Fibroblast of mammary gland (primary cell): Measurements from ENCODE around the gene CYB561.
A peak's percentile ranks its signal among the peaks of the same experiment; 100 is the strongest.

Experiments used
- DNase-seq: peaks from one replicate; pipeline ENCODE4 v3.0.0-alpha.2; 2010; ENCODE audit warnings: low read depth
- H3K4me3 ChIP-seq: 2 replicates; pipeline ENCODE4 v1.5.1; 2011; ENCODE audit warnings: low read depth, mild to moderate bottlenecking, low read length, moderate library complexity; ENCODE audit not compliant: control insufficient read depth
- TF ChIP-seq, protein P1 (sequence below): conservative IDR thresholded peaks from 2 replicates; pipeline ENCODE4 v1.5.1; 2011; ENCODE audit warnings: low read depth, low read length, inconsistent platforms; ENCODE audit not compliant: control insufficient read depth, insufficient read depth

Gene CYB561

DNA sequence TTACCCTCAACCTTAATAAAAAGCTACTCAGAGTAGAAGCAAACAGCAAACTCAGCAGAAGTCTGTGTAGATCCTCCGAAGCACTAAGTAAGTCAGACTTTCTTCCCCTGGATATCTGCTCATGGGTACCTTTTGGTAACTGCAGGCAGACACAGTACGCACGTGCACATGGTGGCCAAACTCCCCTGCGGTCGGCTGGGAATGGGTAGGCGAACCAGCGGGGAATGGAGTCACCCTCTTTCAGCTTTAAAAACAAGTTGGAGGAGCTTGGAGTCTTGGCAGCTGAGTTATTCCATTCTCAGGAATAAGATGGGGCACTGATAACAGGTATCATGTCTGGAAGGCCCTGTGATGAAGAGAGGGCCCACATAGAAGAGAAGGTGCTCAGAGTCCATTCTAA is 16.3 kb downstream of the CYB561 start:
- TF ChIP-seq, protein P1, sequence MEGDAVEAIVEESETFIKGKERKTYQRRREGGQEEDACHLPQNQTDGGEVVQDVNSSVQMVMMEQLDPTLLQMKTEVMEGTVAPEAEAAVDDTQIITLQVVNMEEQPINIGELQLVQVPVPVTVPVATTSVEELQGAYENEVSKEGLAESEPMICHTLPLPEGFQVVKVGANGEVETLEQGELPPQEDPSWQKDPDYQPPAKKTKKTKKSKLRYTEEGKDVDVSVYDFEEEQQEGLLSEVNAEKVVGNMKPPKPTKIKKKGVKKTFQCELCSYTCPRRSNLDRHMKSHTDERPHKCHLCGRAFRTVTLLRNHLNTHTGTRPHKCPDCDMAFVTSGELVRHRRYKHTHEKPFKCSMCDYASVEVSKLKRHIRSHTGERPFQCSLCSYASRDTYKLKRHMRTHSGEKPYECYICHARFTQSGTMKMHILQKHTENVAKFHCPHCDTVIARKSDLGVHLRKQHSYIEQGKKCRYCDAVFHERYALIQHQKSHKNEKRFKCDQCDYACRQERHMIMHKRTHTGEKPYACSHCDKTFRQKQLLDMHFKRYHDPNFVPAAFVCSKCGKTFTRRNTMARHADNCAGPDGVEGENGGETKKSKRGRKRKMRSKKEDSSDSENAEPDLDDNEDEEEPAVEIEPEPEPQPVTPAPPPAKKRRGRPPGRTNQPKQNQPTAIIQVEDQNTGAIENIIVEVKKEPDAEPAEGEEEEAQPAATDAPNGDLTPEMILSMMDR, result no peak
- no peak for DNase-seq
- no peak overlapping the region for H3K4me3 ChIP-seq

DNA sequence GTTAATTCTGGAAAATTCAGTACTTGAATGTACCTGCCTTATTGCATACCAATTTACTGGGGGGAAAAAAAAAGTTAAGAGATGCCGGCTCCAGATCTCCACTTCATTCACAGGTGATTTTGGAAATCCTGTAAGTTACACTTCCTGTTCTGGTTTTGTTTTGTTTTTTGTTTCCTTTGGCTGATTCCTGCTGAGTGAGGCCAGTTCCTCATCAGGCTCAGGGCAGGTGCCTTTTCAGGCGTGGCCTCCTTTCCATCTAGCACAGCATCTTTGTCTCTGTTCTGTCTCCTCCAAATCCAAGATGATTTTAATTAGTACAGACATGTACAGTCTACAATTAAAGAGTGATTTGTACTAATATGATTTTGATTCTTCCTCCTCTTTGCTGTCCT is 19.2 kb downstream of the CYB561 start:
- no peak overlapping the region for H3K4me3 ChIP-seq
- DNase-seq, result no peak
- TF ChIP-seq, protein P1, result no peak

DNA sequence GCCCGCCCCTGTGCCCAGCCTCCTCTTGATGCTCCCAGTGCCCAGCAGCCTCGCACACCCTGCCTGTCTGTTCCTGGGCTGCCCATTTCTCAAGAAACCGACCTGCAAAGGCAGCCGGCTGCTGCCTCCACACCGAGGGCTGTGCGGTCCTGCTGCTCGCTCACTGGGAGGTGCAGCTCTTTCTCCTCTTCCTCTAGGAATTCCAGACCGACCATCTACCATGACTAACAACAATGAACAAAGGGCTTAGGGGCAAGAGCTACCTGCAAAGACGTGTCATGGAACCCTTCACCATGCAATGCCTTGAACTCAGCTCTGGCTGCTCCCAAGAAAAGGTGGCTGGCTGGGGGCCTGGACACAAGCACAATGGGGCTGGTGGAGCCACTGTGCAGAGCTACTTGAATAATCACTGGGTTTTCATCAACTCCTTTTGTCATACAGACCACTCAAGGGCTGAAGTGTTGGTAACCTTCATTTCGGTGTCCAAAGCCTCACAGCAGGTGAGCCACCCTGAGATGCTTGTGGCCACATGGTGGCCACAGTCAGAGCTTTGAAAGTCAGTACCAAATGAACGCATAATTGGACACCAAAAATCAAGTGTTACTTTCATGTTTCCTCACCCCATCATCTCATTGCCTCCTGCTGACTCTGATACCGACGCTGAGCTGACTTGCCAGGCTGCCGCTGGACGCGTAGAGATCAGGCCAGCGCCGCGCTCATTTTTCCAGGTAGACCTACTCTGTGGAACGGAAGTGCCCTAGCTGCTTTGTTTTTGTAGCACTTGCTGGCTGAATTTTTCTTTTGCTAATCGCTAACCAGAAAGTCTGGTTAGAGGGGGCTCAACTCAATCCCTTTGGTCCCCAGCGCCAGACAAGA is 19.8 kb downstream of the CYB561 start:
- H3K4me3 ChIP-seq, result no peak overlapping the region
- DNase-seq, result no peak
- TF ChIP-seq, protein P1, result no peak

DNA sequence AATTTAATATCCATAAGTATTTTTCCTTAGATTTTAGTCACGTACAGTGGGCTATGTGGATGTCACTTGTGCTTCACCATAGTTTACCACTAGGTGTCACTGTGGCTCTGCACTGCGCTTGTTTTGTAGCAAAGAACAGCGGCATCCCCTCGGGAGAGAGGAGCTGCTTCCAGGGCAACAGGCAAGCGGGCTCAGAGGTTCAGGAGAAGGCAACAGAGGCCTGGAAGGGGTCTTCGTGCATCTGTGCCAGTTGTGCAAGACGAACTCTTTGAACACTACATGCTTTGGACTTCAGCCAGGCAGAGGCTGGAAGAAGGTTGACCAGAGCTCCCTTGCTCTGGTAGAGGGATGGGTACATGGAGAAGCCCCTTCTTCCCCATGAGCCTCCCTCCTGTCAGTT is 20.6 kb downstream of the CYB561 start:
- DNase-seq, result peak; percentile 86
- TF ChIP-seq, protein P1, result peak; percentile 97
- H3K4me3 ChIP-seq, result no peak overlapping the region

DNA sequence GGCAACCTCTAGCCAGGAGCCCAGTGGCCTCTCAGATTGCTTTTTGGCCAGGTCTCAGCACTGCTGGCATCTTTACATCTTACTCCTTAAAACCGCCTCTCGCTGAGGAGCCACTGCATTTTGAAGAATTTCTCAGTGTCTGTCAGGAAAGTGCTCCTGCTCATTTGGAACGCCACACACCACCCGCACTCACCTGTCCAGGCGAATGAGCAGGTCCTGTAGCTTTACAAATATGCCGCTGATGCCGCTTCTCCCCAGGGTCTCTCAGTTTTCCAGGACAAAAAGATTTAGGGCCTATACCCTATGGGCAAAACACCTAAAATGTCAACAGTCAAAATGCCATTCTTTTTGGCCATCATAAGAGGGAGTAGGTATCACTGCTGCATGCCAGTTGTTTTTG is 22.1 kb downstream of the CYB561 start:
- TF ChIP-seq, protein P1, result no peak
- no peak overlapping the region for H3K4me3 ChIP-seq
- no peak for DNase-seq

DNA sequence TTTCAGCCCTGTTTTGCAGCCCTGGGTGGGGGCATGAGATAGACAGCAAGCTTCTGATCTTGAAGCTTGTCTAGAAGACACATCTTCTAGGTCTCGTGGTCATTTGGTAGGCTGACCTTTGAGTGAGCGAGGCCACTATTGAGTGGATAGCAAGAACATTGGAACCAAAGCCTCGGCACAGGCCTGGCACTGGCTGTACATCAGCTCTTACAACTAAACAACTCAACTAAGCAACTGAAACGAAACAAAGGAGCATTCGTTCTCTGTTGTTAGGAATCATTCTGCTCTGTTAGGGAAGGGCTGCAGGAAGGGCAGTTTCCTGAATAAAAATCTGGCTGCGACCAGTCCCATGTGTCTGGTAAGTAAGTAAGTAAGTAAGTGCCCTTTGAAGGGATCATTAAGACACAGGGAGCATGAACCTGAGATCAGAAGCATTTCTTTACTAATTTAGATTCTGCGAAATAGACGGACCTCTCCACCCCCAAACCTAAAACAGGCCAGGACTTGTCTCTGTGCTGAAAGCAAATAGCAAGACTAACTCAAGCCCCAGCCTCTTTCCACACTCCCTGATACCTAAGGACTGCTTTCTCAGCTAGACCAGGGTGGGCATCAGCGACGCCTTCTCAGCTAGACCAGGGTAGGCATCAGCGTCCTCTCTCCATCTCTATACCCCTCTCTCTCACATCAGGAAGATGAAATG is 22.7 kb downstream of the CYB561 start:
- H3K4me3 ChIP-seq, result no peak overlapping the region
- no peak for DNase-seq
- TF ChIP-seq, protein P1, result no peak
